ENCODE data around the gene SCNN1G. TPM values are rescaled to one million over a fixed set of nuclear protein-coding genes. Genes with fewer than 3 reads are reported as not detected.

SCNN1G gene, protein sequence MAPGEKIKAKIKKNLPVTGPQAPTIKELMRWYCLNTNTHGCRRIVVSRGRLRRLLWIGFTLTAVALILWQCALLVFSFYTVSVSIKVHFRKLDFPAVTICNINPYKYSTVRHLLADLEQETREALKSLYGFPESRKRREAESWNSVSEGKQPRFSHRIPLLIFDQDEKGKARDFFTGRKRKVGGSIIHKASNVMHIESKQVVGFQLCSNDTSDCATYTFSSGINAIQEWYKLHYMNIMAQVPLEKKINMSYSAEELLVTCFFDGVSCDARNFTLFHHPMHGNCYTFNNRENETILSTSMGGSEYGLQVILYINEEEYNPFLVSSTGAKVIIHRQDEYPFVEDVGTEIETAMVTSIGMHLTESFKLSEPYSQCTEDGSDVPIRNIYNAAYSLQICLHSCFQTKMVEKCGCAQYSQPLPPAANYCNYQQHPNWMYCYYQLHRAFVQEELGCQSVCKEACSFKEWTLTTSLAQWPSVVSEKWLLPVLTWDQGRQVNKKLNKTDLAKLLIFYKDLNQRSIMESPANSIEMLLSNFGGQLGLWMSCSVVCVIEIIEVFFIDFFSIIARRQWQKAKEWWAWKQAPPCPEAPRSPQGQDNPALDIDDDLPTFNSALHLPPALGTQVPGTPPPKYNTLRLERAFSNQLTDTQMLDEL
- 0.02 to 0.07 TPM in 2 of 5 replicates, not detected in the others for total RNA-seq (2022; extraction: Qiagen RNA extraction; ENCODE audit: low read depth)

DNA sequence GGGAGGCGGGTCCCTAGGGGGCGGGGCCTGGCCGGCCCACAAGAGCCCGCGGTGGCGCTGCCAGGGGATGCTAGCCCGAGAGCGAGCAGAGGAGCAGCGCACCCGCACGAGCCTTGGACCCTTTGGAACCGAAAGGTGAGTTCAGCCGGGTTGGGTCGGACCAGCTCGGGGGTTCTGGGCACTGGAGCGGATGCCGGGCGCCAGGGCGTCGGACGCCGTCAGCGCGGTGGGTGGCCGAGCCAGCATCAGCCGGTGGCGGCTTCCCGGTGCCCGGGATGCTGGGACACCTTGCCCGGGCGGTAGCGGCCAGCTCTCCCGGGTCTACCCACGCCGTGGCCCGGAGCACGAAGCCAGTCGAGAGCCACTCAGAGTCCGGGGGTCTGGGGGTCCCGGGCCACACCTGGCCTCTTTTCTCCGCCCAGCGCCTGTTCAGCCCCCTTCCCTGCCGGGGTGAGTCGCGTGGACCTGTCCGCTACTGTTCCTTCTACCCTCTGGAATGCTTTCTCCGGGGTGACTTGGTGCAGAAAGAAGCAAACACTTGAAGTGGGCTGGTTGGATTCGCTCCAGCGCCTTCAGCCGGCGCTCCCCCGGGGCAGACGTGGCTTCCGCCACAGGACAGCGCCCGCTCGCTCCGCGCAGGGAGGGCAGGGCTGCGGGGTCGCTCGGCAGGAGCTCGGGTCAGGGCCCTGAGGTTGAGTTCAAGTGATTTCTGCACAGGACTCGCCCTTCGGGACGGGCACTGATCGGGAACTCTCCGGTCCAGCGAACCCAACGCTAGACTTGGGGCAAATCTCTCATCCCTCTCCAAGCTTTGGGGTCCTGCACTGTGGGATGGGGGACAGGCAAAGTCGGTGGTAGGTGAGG lies at the start of gene SCNN1G:
Gene SCNN1G, plus strand, starts transcription at position 67 of the 864 bp plus-strand sequence. CDS start 3,527 bp downstream, outside the sequence.

DNA sequence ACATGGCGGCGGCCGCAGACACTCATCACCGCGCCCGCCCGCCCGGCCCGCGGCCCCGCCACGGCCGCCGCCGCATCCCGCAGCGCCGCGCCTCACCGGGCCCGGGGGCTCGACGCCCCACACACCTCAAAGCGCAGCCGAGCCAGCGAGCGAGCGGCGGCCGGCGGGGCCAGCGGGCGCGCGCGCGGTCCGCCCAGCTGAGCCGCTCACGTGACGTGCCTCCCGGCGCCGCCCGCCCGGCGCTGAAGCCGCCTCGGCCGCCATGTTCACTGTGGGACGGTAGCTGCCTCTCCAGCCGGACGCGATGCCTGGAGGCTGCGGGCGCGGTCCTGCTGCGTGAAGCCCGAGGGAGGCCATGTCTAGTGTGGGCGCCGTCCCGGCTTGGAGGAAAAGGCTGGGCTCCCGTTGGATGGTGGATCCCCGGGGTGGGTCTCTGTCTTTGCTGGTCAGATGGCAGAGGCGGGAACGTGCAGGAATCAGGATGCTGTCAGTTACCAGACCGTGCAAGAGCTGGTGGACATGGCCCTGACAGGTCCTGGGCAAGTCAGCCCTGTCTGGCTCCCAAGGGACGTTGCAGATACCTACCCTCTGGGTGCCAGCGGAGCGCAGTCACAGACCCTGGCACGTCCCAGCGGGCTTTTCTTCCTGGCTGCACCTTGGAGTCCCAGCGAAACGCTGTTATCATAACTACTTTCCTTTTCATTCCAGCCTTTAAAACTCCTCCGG lies 33.1 kb upstream of the SCNN1G start, which contains the start of gene USP31:
Gene USP31, minus strand, starts transcription at position 186 of the 726 bp plus-strand sequence. Its CDS starts 182 bp downstream, at position 4.

Other genes starting within 250 kb of the SCNN1G start
- 8.5 to 11.4 TPM (median 9.8 TPM) in 5 replicates for gene USP31, start 33.3 kb upstream of the SCNN1G start, total RNA-seq (2022; extraction: Qiagen RNA extraction; ENCODE audit: low read depth)
- gene SCNN1B, start 119.6 kb downstream of the SCNN1G start, total RNA-seq (2022; extraction: Qiagen RNA extraction; ENCODE audit: low read depth) = 0.05 to 0.26 TPM (median 0.18 TPM) in 4 of 5 replicates, not detected in the other